Spleen (tissue), 11 donors: ENCODE measurements around the gene ERICH4. TPM values are rescaled to one million over a fixed set of nuclear protein-coding genes. Genes with fewer than 3 reads are reported as not detected.

Source experiments
- DNase-seq: peaks from one replicate; pipeline ENCODE4 v3.0.0-alpha.2; 2020
- H3K27ac ChIP-seq, 8 donors: fragments of 200-600 bp; sonication (generic) in 7 of 8; 1 replicate in 4 of 8; 2 replicates in 4 of 8; pipeline versions ENCODE4 v1.5.0 to v1.8.0; 2016 to 2021; ENCODE audit warnings: inconsistent platforms in 4 of 8, mild to moderate bottlenecking in 4 of 8, moderate library complexity in 1 of 8
- H3K27me3 ChIP-seq, 7 donors: fragments of 200-600 bp; sonication (generic) in 6 of 7; replicated peaks in 1 of 7; 1 replicate in 4 of 7; 2 replicates in 3 of 7; pipeline versions ENCODE4 v1.5.0 to v1.8.0; 2016 to 2021; ENCODE audit warnings: inconsistent platforms in 3 of 7, mild to moderate bottlenecking in 1 of 7
- H3K36me3 ChIP-seq, 6 donors: fragments of 200-600 bp; sonication (generic) in 5 of 6; 1 replicate in 4 of 6; 2 replicates in 2 of 6; pipeline versions ENCODE4 v1.5.0 to v1.8.0; 2016 to 2021; ENCODE audit warnings: inconsistent platforms in 2 of 6
- H3K4me1 ChIP-seq, 6 donors: fragments of 200-600 bp; sonication (generic) in 5 of 6; 1 replicate in 3 of 6; 2 replicates in 3 of 6; pipeline versions ENCODE4 v1.5.0 to v1.8.0; 2016 to 2021; ENCODE audit warnings: inconsistent platforms in 3 of 6
- H3K4me3 ChIP-seq, 8 donors: fragments of 200-600 bp; sonication (generic) in 7 of 8; 1 replicate in 4 of 8; 2 replicates in 4 of 8; pipeline versions ENCODE4 v1.5.0 to v1.8.0; 2016 to 2021; ENCODE audit warnings: inconsistent platforms in 4 of 8, mild to moderate bottlenecking in 4 of 8, moderate library complexity in 2 of 8
- H3K9me3 ChIP-seq, 8 donors: fragments of 200-600 bp; sonication (generic) in 7 of 8; 1 replicate in 4 of 8; 2 replicates in 4 of 8; pipeline versions ENCODE4 v1.5.0 to v1.8.0; 2016 to 2021; ENCODE audit warnings: inconsistent platforms in 4 of 8
- POLR2A ChIP-seq, 3 donors: fragments of 450-650 bp; IDR thresholded peaks; one replicate each; pipeline ENCODE4 v1.5.1; 2017; ENCODE audit warnings: antibody characterized with exemption in 3 of 3, mild to moderate bottlenecking in 1 of 3
- POLR2AphosphoS5 ChIP-seq, 3 donors: sonication (generic); formaldehyde crosslinking; IDR thresholded peaks; one replicate each; pipeline ENCODE4 v1.5.1; 2017; ENCODE audit warnings: antibody characterized with exemption in 3 of 3
- WGBS, 5 donors: extraction: QIAGEN DNeasy Blood & Tissue Kit in 3 of 5; methylation state at CpG; one replicate each; pipeline versions ENCODE4 v1.1.5 to v1.1.7; 2013 to 2018; 5-methylcytosine and 5-hydroxymethylcytosine counted together
- intact Hi-C: fragments of 100-400 bp; cut with DNase I; formaldehyde crosslinking; loops from one replicate; pipeline ENCODE4 v1.15.0; 2023; ENCODE audit warnings: low total_unique reads
- polyA plus RNA-seq, 3 donors: library from polyadenylated mRNA; stranded (reverse); fragments of 200-250 nt; gene quantifications; one replicate each; pipeline ENCODE4 v1.2.1, GENCODE V29; 2013
- total RNA-seq, 7 donors: library from RNA; depleted of rRNA in 3 of 7; stranded (reverse); fragments of >200 nt in 3 of 7; fragmentation: NEBNext Ultra II Directional in 4 of 7; extraction: Animal tissue kit (Norgen Biotek cat#: 25700) in 4 of 7; gene quantifications; one replicate each; pipeline versions ENCODE4 v1.1.0 to v1.2.1, GENCODE V29; 2016 to 2021
- TF ChIP-seq, protein P1 (sequence below), 11 experiments: fragments of 200-600 bp in 7 of 11; fragments of 450-650 bp in 4 of 11; sonication (generic) in 4 of 11; IDR thresholded peaks in 8 of 11; conservative IDR thresholded peaks in 3 of 11; 1 replicate in 7 of 11; 2 replicates in 4 of 11; pipeline versions ENCODE4 v1.4.0 to v1.8.0; 2016 to 2021; ENCODE audit warnings: antibody characterized with exemption in 11 of 11, inconsistent platforms in 4 of 11, mild to moderate bottlenecking in 1 of 11
- donor health status: healthy with polysubstance abuse.
- donor health status: DM: no; HTN: no; CAD: no; lungs with moderate emphysema.
- donor health status: DM: no; HTN: no; CAD: no.
- donor health status: Bipolar disorder and iron deficiency.
- donor health status: healthy.
- donor health status: DM: no; HTN: no; CAD: no.
- donor health status: DM: yes; HTN: yes; CAD: no.

Gene ERICH4
- total and polyA plus RNA-seq, 10 donors = 0.65 TPM; not detected in 9

- no peak for DNase-seq
- peaks cover 0 to 83% (median 27%) of the 10 kb centered on the region in 6 donors for H3K4me1 ChIP-seq
Observed at GRCh38 chr19:41413947-41414346, 29.0 kb upstream of the ERICH4 start.

GRCh38 chr19:41414461-41414860, 28.5 kb upstream of the ERICH4 start:
- Histone ChIP-seq H3K4me1 (peaks cover 0 to 83% (median 23%) of the 10 kb centered on the region in 6 donors), H3K9me3 (no peaks in the 10 kb centered on the region), H3K27ac (peak overlapping the region in 1 of 8 donors; percentile 58), H3K36me3 (peaks cover 0 to 91% (median 68%) of the 10 kb centered on the region in 6 donors), H3K27me3 (no peaks in the 10 kb centered on the region), H3K4me3 (no peak overlapping the region)
- no peak for DNase-seq
- 84 to 95% (median 89%) methylated on average over 9 of the region's 9 CpGs for WGBS, 5 donors
- no peak for TF ChIP-seq POLR2A (IDR thresholded peaks at IDR 0.05)
- TF ChIP-seq, protein P1, sequence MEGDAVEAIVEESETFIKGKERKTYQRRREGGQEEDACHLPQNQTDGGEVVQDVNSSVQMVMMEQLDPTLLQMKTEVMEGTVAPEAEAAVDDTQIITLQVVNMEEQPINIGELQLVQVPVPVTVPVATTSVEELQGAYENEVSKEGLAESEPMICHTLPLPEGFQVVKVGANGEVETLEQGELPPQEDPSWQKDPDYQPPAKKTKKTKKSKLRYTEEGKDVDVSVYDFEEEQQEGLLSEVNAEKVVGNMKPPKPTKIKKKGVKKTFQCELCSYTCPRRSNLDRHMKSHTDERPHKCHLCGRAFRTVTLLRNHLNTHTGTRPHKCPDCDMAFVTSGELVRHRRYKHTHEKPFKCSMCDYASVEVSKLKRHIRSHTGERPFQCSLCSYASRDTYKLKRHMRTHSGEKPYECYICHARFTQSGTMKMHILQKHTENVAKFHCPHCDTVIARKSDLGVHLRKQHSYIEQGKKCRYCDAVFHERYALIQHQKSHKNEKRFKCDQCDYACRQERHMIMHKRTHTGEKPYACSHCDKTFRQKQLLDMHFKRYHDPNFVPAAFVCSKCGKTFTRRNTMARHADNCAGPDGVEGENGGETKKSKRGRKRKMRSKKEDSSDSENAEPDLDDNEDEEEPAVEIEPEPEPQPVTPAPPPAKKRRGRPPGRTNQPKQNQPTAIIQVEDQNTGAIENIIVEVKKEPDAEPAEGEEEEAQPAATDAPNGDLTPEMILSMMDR (IDR thresholded peaks at IDR 0.05 in 8 of 11, conservative IDR thresholded peaks at IDR 0.05 in 3 of 11) = no peak
- intact Hi-C loops = no loop called here

More at GRCh38 chr19:41413947-41414346, 29.0 kb upstream of the ERICH4 start:
- peaks cover 0 to 86% (median 63%) of the 10 kb centered on the region in 6 donors for H3K36me3 ChIP-seq
- TF ChIP-seq POLR2AphosphoS5 (IDR thresholded peaks at IDR 0.05) (peak in 1 of 3 donors; percentile 37), POLR2A (IDR thresholded peaks at IDR 0.05) (no peak)
- WGBS, 5 donors = 91 to 95% (median 93%) methylated on average over 8 to 10 of the region's 10 CpGs
- H3K27me3 ChIP-seq = no peaks in the 10 kb centered on the region
- intact Hi-C loops = no loop called here
- H3K9me3 ChIP-seq = no peaks in the 10 kb centered on the region
- H3K4me3 ChIP-seq = no peak overlapping the region
- H3K27ac ChIP-seq = peak overlapping the region in 1 of 8 donors; percentile 35

- Histone ChIP-seq H3K27me3 (no peaks in the 10 kb centered on the region), H3K27ac (peak overlapping the region in 1 of 8 donors; percentile 58), H3K4me3 (no peak overlapping the region), H3K4me1 (peaks cover 0 to 83% (median 27%) of the 10 kb centered on the region in 6 donors), H3K9me3 (no peaks in the 10 kb centered on the region), H3K36me3 (peaks cover 0 to 98% (median 75%) of the 10 kb centered on the region in 6 donors)
- no peak for TF ChIP-seq POLR2A (IDR thresholded peaks at IDR 0.05)
- TF ChIP-seq, protein P1 (IDR thresholded peaks at IDR 0.05 in 8 of 11, conservative IDR thresholded peaks at IDR 0.05 in 3 of 11) = no peak
- TF ChIP-seq POLR2AphosphoS5 (IDR thresholded peaks at IDR 0.05) = no peak
- 92 to 98% (median 94%) methylated on average over 6 to 9 of the region's 9 CpGs for WGBS, 5 donors
- intact Hi-C loops = loop anchor here (5.0 kb wide), 1 partner anchor 38 kb away; the partner anchor contains the start of gene TMEM91
- DNase-seq = no peak
Observed at GRCh38 chr19:41415154-41415571, 27.8 kb upstream of the ERICH4 start.

- H3K27me3 ChIP-seq = no peaks in the 10 kb centered on the region
- H3K4me3 ChIP-seq = no peak overlapping the region
- peaks cover 0 to 99% (median 80%) of the 10 kb centered on the region in 6 donors for H3K36me3 ChIP-seq
- intact Hi-C loops = loop anchor here (5.0 kb wide), 1 partner anchor 39 kb away; the partner anchor contains the start of gene TMEM91
- 74 to 94% (median 81%) methylated on average over 12 of the region's 12 CpGs for WGBS, 5 donors
- peaks cover 0 to 83% (median 23%) of the 10 kb centered on the region in 6 donors for H3K4me1 ChIP-seq
- no peak for DNase-seq
- peak overlapping the region in 2 of 8 donors; percentile 30 to 58 for H3K27ac ChIP-seq
- no peaks in the 10 kb centered on the region for H3K9me3 ChIP-seq
- TF ChIP-seq POLR2A (IDR thresholded peaks at IDR 0.05) (no peak), POLR2AphosphoS5 (IDR thresholded peaks at IDR 0.05) (peak in 2 of 3 donors; percentile 13 to 20)
- TF ChIP-seq, protein P1 (IDR thresholded peaks at IDR 0.05 in 8 of 11, conservative IDR thresholded peaks at IDR 0.05 in 3 of 11) = no peak
Observed at GRCh38 chr19:41416194-41416674, 26.7 kb upstream of the ERICH4 start.
